Esophagus squamous epithelium (tissue), 5 donors: ENCODE measurements around the gene RPH3AL. TPM values are rescaled to one million over a fixed set of nuclear protein-coding genes. Genes with fewer than 3 reads are reported as not detected.

Experiments used
- DNase-seq: peaks from one replicate; lab custom pipeline; 2025; lab: John Stamatoyannopoulos, UW
- H3K27ac ChIP-seq, 4 donors: fragments of 200-600 bp; sonication (generic); one replicate each; pipeline ENCODE4 v1.5.1; 2016 to 2019; ENCODE audit warnings: mild to moderate bottlenecking in 1 of 4
- H3K27me3 ChIP-seq, 4 donors: fragments of 200-600 bp; sonication (generic); 1 replicate in 3 of 4; 2 replicates in 1 of 4; pipeline versions ENCODE4 v1.5.1 to v1.6.0; 2017 to 2021; ENCODE audit warnings: antibody characterized with exemption in 1 of 4
- H3K36me3 ChIP-seq, 3 donors: fragments of 200-600 bp; sonication (generic); one replicate each; pipeline ENCODE4 v1.5.1; 2016 to 2019
- H3K4me1 ChIP-seq, 3 donors: fragments of 200-600 bp; sonication (generic); one replicate each; pipeline ENCODE4 v1.5.1; 2017 to 2019
- H3K4me3 ChIP-seq, 4 donors: fragments of 200-600 bp; sonication (generic); 1 replicate in 3 of 4; 2 replicates in 1 of 4; pipeline ENCODE4 v1.5.1; 2016 to 2019; ENCODE audit warnings: mild to moderate bottlenecking in 2 of 4, moderate library complexity in 1 of 4
- H3K9me3 ChIP-seq, 3 donors: fragments of 200-600 bp; sonication (generic); one replicate each; pipeline ENCODE4 v1.5.1; 2016 to 2019
- POLR2A ChIP-seq, 4 donors: fragments of 450-650 bp; IDR thresholded peaks; one replicate each; pipeline ENCODE4 v1.6.1; 2017; ENCODE audit warnings: antibody characterized with exemption in 4 of 4, mild to moderate bottlenecking in 4 of 4, moderate library complexity in 3 of 4
- WGBS, 2 donors: methylation state at CpG; one replicate each; pipeline ENCODE4 v1.1.5; 2018; 5-methylcytosine and 5-hydroxymethylcytosine counted together
- intact Hi-C: fragments of 100-400 bp; cut with DNase I; formaldehyde crosslinking; loops from one replicate; pipeline ENCODE4 v1.15.0; 2022
- total RNA-seq, 4 donors: library from RNA; depleted of rRNA; stranded (reverse); fragments of >200 nt; gene quantifications; one replicate each; pipeline ENCODE4 v1.1.0, GENCODE V29; 2016
- TF ChIP-seq, protein P1 (sequence below), 6 experiments: fragments of 450-650 bp in 4 of 6; fragments of 200-600 bp in 2 of 6; sonication (generic) in 2 of 6; IDR thresholded peaks; one replicate each; pipeline ENCODE4 v1.5.1; 2016 to 2019; ENCODE audit warnings: antibody characterized with exemption in 6 of 6, mild to moderate bottlenecking in 4 of 6, moderate library complexity in 4 of 6
- donor health status: DM: yes; HTN: yes; CAD: no.

The RPH3AL gene
- total RNA-seq, 4 donors from 2014 or later, result 5.2 to 18.3 (median 7.5) TPM

DNA sequence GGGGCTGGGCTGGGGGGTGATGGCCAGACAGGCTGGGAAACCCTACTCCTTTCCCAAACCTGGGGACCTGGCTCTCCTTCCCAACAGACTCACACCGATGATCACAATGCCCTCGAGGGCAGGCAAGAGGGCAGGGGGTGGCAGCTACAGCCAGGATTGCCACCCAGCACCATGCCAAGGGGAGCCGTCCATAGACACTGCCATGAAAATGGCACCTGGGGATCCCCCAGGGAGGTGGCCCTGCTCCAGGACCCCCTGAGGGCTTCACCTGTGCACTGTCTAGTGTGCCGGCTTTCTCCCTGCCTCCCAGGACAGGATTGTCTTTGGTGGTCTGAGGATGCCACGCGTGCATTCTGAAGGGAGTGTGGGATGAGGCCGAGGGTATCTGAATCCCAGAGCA, 24.6 kb downstream of the RPH3AL start:
- no peak for TF ChIP-seq POLR2A (IDR thresholded peaks at IDR 0.05)
- TF ChIP-seq, protein P1, sequence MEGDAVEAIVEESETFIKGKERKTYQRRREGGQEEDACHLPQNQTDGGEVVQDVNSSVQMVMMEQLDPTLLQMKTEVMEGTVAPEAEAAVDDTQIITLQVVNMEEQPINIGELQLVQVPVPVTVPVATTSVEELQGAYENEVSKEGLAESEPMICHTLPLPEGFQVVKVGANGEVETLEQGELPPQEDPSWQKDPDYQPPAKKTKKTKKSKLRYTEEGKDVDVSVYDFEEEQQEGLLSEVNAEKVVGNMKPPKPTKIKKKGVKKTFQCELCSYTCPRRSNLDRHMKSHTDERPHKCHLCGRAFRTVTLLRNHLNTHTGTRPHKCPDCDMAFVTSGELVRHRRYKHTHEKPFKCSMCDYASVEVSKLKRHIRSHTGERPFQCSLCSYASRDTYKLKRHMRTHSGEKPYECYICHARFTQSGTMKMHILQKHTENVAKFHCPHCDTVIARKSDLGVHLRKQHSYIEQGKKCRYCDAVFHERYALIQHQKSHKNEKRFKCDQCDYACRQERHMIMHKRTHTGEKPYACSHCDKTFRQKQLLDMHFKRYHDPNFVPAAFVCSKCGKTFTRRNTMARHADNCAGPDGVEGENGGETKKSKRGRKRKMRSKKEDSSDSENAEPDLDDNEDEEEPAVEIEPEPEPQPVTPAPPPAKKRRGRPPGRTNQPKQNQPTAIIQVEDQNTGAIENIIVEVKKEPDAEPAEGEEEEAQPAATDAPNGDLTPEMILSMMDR (IDR thresholded peaks at IDR 0.05), result no peak
- H3K27me3 ChIP-seq, result no peaks in the 10 kb centered on the region
- 83 to 86% methylated on average over 4 to 5 of the region's 7 CpGs for WGBS, 2 donors
- intact Hi-C loops, result no loop called here
- peaks cover 0 to 25% (median 0%) of the 10 kb centered on the region in 3 donors for H3K36me3 ChIP-seq
- no peak overlapping the region for H3K27ac ChIP-seq
- H3K4me3 ChIP-seq, result no peak overlapping the region
- no peaks in the 10 kb centered on the region for H3K9me3 ChIP-seq
- no peak for DNase-seq
- H3K4me1 ChIP-seq, result peaks cover 0 to 26% (median 23%) of the 10 kb centered on the region in 3 donors

DNA sequence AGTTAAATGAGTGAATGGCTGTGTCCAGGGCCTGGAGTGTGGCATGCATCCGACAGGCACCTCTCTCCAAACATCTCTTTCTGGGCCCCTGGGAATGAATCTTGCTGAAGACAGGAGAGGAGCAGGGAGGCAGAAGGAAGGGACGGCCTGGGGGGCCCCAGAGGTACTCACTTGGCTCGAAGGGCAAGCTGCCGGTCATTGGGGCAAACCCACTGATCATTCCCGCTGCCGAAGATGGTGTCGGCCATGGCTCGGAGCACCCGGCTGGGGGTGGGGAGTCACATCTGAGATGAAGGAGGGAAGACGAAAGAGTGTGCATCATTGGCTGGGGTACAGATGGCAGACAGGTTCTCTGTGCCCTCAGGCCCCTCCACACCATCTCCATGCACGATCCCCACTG, 25.3 kb downstream of the RPH3AL start:
- Histone ChIP-seq H3K27ac (no peak overlapping the region), H3K36me3 (peaks cover 0 to 32% (median 0%) of the 10 kb centered on the region in 3 donors), H3K27me3 (no peaks in the 10 kb centered on the region), H3K4me3 (no peak overlapping the region), H3K9me3 (no peaks in the 10 kb centered on the region), H3K4me1 (peaks cover 0 to 19% (median 16%) of the 10 kb centered on the region in 3 donors)
- 93 to 97% methylated on average over 7 to 9 of the region's 11 CpGs for WGBS, 2 donors
- intact Hi-C loops, result no loop called here
- TF ChIP-seq POLR2A (IDR thresholded peaks at IDR 0.05), result no peak
- TF ChIP-seq, protein P1 (IDR thresholded peaks at IDR 0.05), result no peak
- no peak for DNase-seq

DNA sequence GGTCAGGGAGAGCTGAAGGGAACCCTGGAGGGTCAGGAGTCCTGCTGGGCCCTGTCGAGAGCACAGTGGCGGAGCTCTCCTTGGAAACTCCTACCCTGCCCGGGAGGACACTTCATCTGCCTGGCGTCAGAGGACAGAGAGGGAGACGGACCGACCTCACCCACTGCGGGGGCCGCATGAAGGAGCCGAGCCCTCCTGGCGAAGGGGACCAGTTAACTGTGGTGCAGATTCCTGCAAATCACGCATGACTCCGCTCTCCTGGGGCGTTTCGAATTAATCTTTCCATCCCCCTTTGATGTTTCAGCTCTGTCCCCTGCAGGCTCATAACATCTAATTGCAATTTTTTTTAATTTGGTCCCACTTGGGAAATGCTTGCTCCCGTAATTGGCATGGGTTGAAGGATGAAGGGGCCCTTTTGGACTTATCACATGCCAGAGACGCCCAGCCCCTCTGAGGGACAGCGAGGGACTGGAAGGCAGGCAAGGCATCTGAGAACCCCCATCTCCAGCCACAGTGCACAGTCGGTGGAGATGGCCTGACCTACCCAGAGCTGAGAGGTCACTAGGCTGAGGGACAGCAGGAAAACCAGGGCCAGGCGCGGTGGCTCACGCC, 26.5 kb downstream of the RPH3AL start:
- no peaks in the 10 kb centered on the region for H3K9me3 ChIP-seq
- intact Hi-C loops, result no loop called here
- TF ChIP-seq, protein P1 (IDR thresholded peaks at IDR 0.05), result no peak
- TF ChIP-seq POLR2A (IDR thresholded peaks at IDR 0.05), result no peak
- H3K36me3 ChIP-seq, result peaks cover 0 to 39% (median 0%) of the 10 kb centered on the region in 3 donors
- H3K27ac ChIP-seq, result no peak overlapping the region
- WGBS, 2 donors, result 94 to 96% methylated on average over 6 to 19 of the region's 21 CpGs
- no peak for DNase-seq
- H3K4me1 ChIP-seq, result peaks cover 0 to 7% (median 4%) of the 10 kb centered on the region in 3 donors
- no peak overlapping the region for H3K4me3 ChIP-seq
- H3K27me3 ChIP-seq, result no peaks in the 10 kb centered on the region

DNA sequence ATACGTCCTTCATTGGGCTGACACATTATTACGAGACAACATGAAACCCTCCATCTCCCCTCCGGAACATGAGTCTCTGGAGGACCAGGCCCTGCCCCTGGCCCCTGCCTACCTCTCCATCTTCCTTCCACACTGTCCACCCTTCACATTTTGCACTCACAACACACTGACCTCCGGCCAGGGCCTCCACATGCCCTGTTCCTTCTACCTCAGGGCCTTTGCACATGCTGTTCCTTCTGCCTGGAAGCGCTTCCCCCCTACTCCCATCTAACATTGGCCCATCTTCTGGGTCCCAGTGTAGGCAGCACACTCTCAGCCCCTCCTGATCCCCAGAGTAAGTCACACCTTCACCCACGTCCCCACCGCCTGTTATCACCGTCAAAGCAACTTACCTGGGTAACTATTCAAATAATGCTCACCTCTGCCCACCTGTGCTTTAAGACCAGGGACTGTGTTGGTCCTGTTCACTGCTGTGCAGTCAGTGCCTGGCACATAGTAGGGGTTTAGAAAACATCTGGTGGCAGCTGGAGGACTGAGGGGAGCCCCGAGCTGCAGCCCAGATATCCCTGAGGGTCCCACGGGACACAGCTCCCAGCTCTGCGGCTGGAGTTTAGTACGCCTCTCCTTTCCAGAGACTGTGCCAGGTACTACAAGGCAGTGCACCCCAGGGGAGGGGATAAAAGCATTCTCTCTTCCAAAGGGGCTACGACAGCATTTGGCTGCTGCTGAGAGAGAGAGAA, 27.2 kb downstream of the RPH3AL start:
- Histone ChIP-seq H3K4me1 (peaks cover 0 to under 1% (median 0%) of the 10 kb centered on the region in 3 donors), H3K4me3 (no peak overlapping the region), H3K27ac (no peak overlapping the region), H3K9me3 (no peaks in the 10 kb centered on the region), H3K27me3 (no peaks in the 10 kb centered on the region), H3K36me3 (peaks cover 0 to 42% (median 0%) of the 10 kb centered on the region in 3 donors)
- TF ChIP-seq, protein P1 (IDR thresholded peaks at IDR 0.05), result no peak
- no peak for TF ChIP-seq POLR2A (IDR thresholded peaks at IDR 0.05)
- intact Hi-C loops, result no loop called here
- no peak for DNase-seq
- WGBS, 2 donors, result 85 to 92% methylated on average over 4 to 12 of the region's 13 CpGs
